T-cell (primary cell): ENCODE measurements around the gene LMF1. TPM values are rescaled to one million over a fixed set of nuclear protein-coding genes. Genes with fewer than 3 reads are reported as not detected.

ENCODE experiments used
- ATAC-seq, 4 experiments: fragments of 200-7000 bp in 3 of 4; fragments of 150-1000 bp in 1 of 4; cut with Tn5 transposase; replicated peaks in 1 of 4; 1 replicate in 3 of 4; 2 replicates in 1 of 4; pipeline ENCODE4 v1.10.0; 2021; ENCODE audit warnings: moderate library complexity in 3 of 4, mild to moderate bottlenecking in 2 of 4, moderate number of reproducible peaks in 1 of 4
- CTCF ChIA-PET, 2 donors: fragments of 300-600 bp; sonication (Branson Sonifier 250); formaldehyde crosslinking; loops; one replicate each; lab custom pipeline; 2022; ENCODE audit warnings: antibody characterized with exemption in 2 of 2; lab: Charles Lee
- POLR2A ChIA-PET, 2 donors: fragments of 300-600 bp; sonication (Branson Sonifier 250); formaldehyde crosslinking; loops; one replicate each; lab custom pipeline; 2022; ENCODE audit warnings: antibody characterized with exemption in 2 of 2; lab: Charles Lee
- DNase-seq, 35 experiments: peaks; one replicate each; pipeline versions ENCODE4 v3.0.0 to v3.0.0-alpha.2; 2013 to 2023
- H3K27ac ChIP-seq: one replicate; pipeline ENCODE4 v1.5.1; 2013; ENCODE audit warnings: low read length
- H3K27me3 ChIP-seq, 2 experiments: replicated peaks in 1 of 2; 1 replicate in 1 of 2; 2 replicates in 1 of 2; pipeline versions ENCODE4 v1.6.1 to v1.7.0; 2013; ENCODE audit warnings: low read length in 1 of 2, mixed read lengths in 1 of 2; ENCODE audit not compliant: control insufficient read depth in 2 of 2, insufficient read depth in 2 of 2; ENCODE audit errors: extremely low read depth in 1 of 2
- H3K36me3 ChIP-seq, 2 donors: 1 replicate in 1 of 2; 2 replicates in 1 of 2; pipeline versions ENCODE4 v1.6.1 to v1.7.0; 2013; ENCODE audit warnings: low read length in 1 of 2; ENCODE audit not compliant: control insufficient read depth in 2 of 2, insufficient read depth in 1 of 2; ENCODE audit errors: extremely low read depth in 1 of 2
- H3K4me1 ChIP-seq, 2 experiments: 1 replicate in 1 of 2; 2 replicates in 1 of 2; pipeline versions ENCODE4 v1.6.1 to v1.7.0; 2013; ENCODE audit warnings: low read length in 2 of 2, mixed read lengths in 1 of 2; ENCODE audit not compliant: insufficient read depth in 2 of 2, control insufficient read depth in 1 of 2; ENCODE audit errors: extremely low read depth in 1 of 2
- H3K4me3 ChIP-seq, 2 donors: 1 replicate in 1 of 2; 2 replicates in 1 of 2; pipeline versions ENCODE4 v1.5.1 to v1.7.0; 2013; ENCODE audit warnings: mild to moderate bottlenecking in 2 of 2, low read length in 1 of 2, moderate library complexity in 1 of 2; ENCODE audit not compliant: control insufficient read depth in 1 of 2; ENCODE audit errors: extremely low read depth in 1 of 2
- H3K9me3 ChIP-seq: 2 replicates; pipeline ENCODE4 v1.7.0; 2013
- H3K27ac Mint-ChIP-seq, 2 donors: one replicate each; pipeline ENCODE4 v1.8.0; 2020 to 2021; ENCODE audit warnings: mild to moderate bottlenecking in 2 of 2, mixed read lengths in 2 of 2
- H3K27me3 Mint-ChIP-seq, 2 donors: one replicate each; pipeline ENCODE4 v1.8.0; 2021 to 2022; ENCODE audit warnings: mixed read lengths in 2 of 2
- H3K36me3 Mint-ChIP-seq: one replicate; pipeline ENCODE4 v1.8.0; 2021; ENCODE audit warnings: mixed read lengths
- H3K4me1 Mint-ChIP-seq, 3 donors: one replicate each; pipeline ENCODE4 v1.8.0; 2020 to 2022; ENCODE audit warnings: mixed read lengths in 3 of 3, mild to moderate bottlenecking in 1 of 3
- H3K4me3 Mint-ChIP-seq, 3 donors: one replicate each; pipeline ENCODE4 v1.8.0; 2020 to 2022; ENCODE audit warnings: mild to moderate bottlenecking in 3 of 3, mixed read lengths in 3 of 3, moderate library complexity in 3 of 3
- H3K9me3 Mint-ChIP-seq, 3 donors: one replicate each; pipeline ENCODE4 v1.8.0; 2020 to 2022; ENCODE audit warnings: mixed read lengths in 3 of 3
- WGBS: methylation state at CpG from one replicate; pipeline ENCODE4 v1.1.5; 2013; ENCODE audit warnings: missing lambda C conversion rate; ENCODE audit not compliant: insufficient coverage; 5-methylcytosine and 5-hydroxymethylcytosine counted together
- total RNA-seq, 35 experiments: library from RNA in 6 of 35; stranded (reverse) in 6 of 35; fragments of 120-200 nt in 1 of 35; gene quantifications; one replicate each; pipeline versions ENCODE4 v1.2.1 to v1.2.4 and lab custom pipeline; 2013 to 2026

LMF1 gene
- total RNA-seq, 5 donors from 2014 or later (not counting 1 experiment from before 2014, with no cell fraction given) = 46.6 to 59.4 (median 51.1) TPM

DNA sequence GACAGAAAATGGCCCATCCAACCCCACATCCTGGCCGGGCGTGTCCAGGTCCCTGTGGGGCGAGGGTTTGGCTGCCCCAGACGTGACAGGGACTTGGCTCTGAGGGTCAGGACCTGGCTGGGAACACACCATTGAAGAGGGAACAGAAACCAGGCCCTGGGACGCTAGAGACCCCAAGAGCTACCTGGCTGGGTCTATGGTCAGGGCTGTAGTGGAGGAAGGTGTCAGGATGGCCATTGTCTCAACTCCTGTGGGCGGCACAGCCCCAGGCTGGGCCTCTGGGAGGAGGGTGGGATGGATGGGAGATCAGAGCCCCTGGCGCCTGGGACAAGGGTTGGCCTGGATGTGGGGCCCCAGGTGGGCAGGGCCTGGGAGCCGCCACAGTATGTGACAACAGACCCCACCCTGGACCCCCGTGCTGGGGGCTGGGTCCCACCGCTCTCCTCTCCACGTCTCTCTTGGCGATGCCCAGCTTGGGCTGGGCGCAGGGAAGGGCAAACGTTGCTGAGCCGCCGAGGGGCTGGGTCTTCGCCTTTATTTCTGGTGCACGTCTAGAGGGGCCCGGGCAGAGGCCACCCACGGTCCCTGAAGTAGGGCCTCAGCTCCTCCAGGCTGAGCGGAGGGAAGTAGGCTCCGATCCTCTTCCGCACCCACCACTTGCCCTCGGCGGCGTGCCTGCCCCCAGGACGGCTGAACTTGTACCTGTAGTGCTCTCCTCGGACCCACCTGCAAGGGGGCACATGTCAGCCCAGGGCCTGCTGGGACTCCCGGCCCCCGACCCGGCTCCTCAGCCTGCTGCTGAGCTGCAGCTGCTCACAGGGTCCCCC is 116.6 kb downstream of the LMF1 start:
- no peaks in the 10 kb centered on the region for H3K4me1 ChIP-seq
- Mint-ChIP-seq H3K36me3 (peaks cover 4% of the 10 kb centered on the region), H3K4me1 (no peaks in the 10 kb centered on the region), H3K4me3 (no peak overlapping the region), H3K27me3 (no peaks in the 10 kb centered on the region), H3K9me3 (no peaks in the 10 kb centered on the region), H3K27ac (no peak overlapping the region)
- H3K4me3 ChIP-seq = no peak overlapping the region
- WGBS = 93% methylated on average over 28 of the region's 31 CpGs
- DNase-seq (no peak), ATAC-seq (no peak)
- POLR2A ChIA-PET = no interaction called here
- CTCF ChIA-PET = no interaction called here
- peaks cover 0 to 3% of the 10 kb centered on the region in 2 donors for H3K36me3 ChIP-seq
- H3K27me3 ChIP-seq = peaks cover 0 to 2% of the 10 kb centered on the region in 2 experiments
- H3K9me3 ChIP-seq = peaks cover 3% of the 10 kb centered on the region
- no peak overlapping the region for H3K27ac ChIP-seq

DNA sequence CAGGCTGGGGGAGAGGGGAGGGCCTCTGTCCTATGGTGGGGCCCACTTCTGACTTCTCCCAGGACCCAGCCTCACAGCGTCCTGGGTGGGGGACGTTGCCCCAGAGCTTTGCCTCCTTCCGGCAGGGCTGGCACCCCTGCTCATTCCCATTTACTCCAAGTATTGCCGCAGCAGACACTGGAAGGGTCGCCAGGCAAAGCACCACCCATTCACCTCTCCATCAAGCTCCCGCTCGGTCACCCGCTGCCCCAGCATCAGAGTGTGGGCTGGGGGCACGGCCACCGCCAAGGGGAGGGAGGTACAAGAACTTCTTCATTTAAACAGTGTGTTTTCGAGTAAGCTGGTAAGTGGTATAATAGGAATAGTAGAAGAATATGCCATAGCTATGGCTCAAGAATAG is 117.5 kb downstream of the LMF1 start:
- peaks cover 0 to 6% of the 10 kb centered on the region in 2 experiments for H3K27me3 ChIP-seq
- POLR2A ChIA-PET = no interaction called here
- no peak overlapping the region for H3K27ac ChIP-seq
- H3K4me3 ChIP-seq = no peak overlapping the region
- 83% methylated on average over 1 of the region's 11 CpGs for WGBS
- CTCF ChIA-PET = no interaction called here
- no peaks in the 10 kb centered on the region for H3K4me1 Mint-ChIP-seq
- no peak for ATAC-seq
- H3K4me3 Mint-ChIP-seq = no peak overlapping the region
- peaks cover 0 to 3% of the 10 kb centered on the region in 2 donors for H3K36me3 ChIP-seq
- H3K9me3 ChIP-seq = peaks cover 3% of the 10 kb centered on the region
- H3K27ac Mint-ChIP-seq = no peak overlapping the region
- peaks cover 4% of the 10 kb centered on the region for H3K36me3 Mint-ChIP-seq
- DNase-seq = no peak
- no peaks in the 10 kb centered on the region for H3K4me1 ChIP-seq
- no peaks in the 10 kb centered on the region for H3K9me3 Mint-ChIP-seq
- H3K27me3 Mint-ChIP-seq = no peaks in the 10 kb centered on the region

DNA sequence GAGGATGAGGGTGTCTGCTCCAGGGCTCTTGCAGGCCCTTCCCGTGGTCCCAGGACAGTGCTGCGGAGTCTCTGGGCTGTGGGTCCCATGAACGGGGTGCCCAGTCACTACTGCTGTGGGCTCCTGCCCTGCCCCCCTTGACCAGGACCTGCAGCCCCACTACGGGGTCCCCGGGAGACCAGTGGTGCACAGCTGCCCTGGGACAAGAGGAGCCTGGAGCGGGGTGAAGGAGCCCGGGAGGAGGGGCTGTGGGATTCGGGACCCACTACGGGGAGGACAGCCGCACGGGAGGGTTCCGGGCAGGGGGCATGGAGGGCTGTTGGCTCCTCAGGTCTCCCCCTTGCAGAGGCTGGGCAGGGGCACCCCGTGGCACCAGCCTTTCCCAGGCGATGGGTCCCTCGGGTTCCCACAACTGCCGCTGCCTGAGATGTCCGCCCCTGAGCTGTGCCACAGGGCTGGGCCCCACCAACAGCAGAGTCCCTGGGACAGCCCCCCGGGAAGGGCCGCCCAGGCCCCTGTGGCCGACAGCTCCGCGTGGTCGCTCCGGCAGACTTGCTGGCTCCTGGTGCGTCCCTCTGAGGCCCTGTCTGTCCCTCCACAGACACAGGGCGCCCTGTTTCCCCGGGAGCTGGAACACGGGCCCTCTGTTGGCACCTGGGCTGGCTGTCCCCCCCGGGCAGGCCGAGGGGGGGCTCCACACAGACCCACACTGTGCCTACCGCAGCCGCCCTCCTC is 118.2 kb downstream of the LMF1 start:
- H3K4me1 Mint-ChIP-seq = no peaks in the 10 kb centered on the region
- Histone ChIP-seq H3K4me3 (no peak overlapping the region), H3K36me3 (peaks cover 0 to 3% of the 10 kb centered on the region in 2 donors), H3K9me3 (peaks cover 3% of the 10 kb centered on the region), H3K27me3 (peaks cover 0 to 6% of the 10 kb centered on the region in 2 experiments), H3K27ac (no peak overlapping the region), H3K4me1 (no peaks in the 10 kb centered on the region)
- H3K9me3 Mint-ChIP-seq = no peaks in the 10 kb centered on the region
- peaks cover 4% of the 10 kb centered on the region for H3K36me3 Mint-ChIP-seq
- no peak for ATAC-seq
- no peak overlapping the region for H3K4me3 Mint-ChIP-seq
- H3K27me3 Mint-ChIP-seq = no peaks in the 10 kb centered on the region
- H3K27ac Mint-ChIP-seq = no peak overlapping the region
- POLR2A ChIA-PET = no interaction called here
- CTCF ChIA-PET = no interaction called here
- 93% methylated on average over 30 of the region's 32 CpGs for WGBS
- DNase-seq = no peak

DNA sequence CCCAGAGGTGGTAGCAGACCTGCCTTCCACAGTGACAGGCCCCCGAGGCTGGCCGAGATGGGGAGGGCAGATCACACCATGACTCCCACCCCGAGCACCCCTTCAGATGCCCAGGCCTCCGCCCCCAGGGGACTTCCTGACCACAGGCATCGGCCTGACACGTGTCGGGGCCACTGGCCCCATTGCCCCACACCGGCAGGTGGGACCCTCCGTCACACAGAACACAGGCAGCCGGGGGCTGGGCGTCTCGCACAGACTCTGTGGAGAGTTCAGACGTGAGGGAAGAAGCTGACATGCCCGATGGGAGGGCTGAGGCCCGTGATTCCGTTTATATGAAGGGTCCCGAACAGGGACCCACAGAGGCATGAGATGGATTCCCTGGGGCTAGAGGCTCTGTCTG is 118.9 kb downstream of the LMF1 start:
- no peaks in the 10 kb centered on the region for H3K27me3 Mint-ChIP-seq
- CTCF ChIA-PET = no interaction called here
- H3K4me3 Mint-ChIP-seq = no peak overlapping the region
- Histone ChIP-seq H3K36me3 (peaks cover 0 to 3% of the 10 kb centered on the region in 2 donors), H3K4me1 (no peaks in the 10 kb centered on the region), H3K4me3 (no peak overlapping the region), H3K27me3 (peaks cover 0 to 6% of the 10 kb centered on the region in 2 experiments), H3K27ac (no peak overlapping the region), H3K9me3 (peaks cover 3% of the 10 kb centered on the region)
- WGBS = 84% methylated on average over 17 of the region's 17 CpGs
- H3K9me3 Mint-ChIP-seq = no peaks in the 10 kb centered on the region
- no peak overlapping the region for H3K27ac Mint-ChIP-seq
- H3K36me3 Mint-ChIP-seq = peaks cover 4% of the 10 kb centered on the region
- DNase-seq = no peak
- H3K4me1 Mint-ChIP-seq = no peaks in the 10 kb centered on the region
- no peak for ATAC-seq
- POLR2A ChIA-PET = no interaction called here

DNA sequence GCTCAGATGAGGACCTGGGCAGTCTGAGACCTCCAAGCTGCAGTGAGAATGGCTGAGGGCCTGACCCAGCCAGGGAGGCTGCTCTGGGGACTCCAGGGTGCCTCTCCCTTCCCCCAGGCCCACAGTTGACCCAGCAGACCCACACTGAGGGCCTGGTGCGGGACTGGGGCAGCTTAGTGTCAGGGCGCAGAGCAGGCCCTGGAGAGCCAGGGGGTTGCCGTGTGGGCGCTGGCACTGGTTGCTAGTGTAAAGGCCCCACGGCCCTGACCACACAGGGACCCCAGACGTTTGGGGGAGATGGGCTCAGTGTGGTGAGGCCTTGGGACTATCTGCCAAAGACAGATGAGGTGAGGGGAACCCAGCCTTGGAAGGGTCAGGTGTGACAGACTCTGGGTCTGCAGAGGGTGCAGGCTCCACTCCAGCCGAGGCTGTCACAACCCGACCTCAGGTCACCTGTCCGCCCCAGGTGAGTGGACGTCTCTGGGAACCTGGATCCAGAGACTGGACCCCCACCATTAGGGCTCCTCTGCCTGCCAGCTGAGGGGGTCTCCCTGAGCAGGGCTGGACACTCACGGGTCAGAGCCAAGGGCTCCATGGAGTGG is 119.5 kb downstream of the LMF1 start:
- peaks cover 0 to 6% of the 10 kb centered on the region in 2 experiments for H3K27me3 ChIP-seq
- H3K4me1 ChIP-seq = no peaks in the 10 kb centered on the region
- Mint-ChIP-seq H3K4me1 (no peaks in the 10 kb centered on the region), H3K36me3 (peaks cover 4% of the 10 kb centered on the region), H3K4me3 (no peak overlapping the region), H3K27me3 (no peaks in the 10 kb centered on the region), H3K27ac (no peak overlapping the region), H3K9me3 (no peaks in the 10 kb centered on the region)
- no peak overlapping the region for H3K27ac ChIP-seq
- no peak overlapping the region for H3K4me3 ChIP-seq
- no peaks in the 10 kb centered on the region for H3K36me3 ChIP-seq
- ChIA-PET CTCF (no interaction called here), POLR2A (no interaction called here)
- 85% methylated on average over 11 of the region's 11 CpGs for WGBS
- H3K9me3 ChIP-seq = peaks cover 3% of the 10 kb centered on the region
- ATAC-seq (no peak), DNase-seq (no peak)

DNA sequence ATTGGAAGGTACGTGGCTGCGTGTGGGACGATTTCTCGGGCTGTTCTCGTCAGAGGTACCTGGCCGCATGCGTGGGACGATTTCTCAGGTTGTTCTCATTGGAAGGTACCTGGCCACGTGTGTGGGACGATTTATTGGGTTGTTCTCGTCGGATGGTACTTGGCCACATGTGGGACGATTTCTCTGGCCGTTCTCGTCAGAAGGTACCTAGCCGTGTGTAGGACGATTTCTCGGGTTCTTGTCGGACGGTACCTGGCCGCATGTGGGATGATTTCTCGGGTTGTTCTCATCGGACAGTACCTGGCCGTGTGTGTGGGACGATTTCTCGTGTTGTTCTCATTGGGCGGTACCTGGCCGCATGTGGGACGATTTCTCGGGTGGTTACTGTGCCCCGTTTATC is 120.1 kb downstream of the LMF1 start:
- CTCF ChIA-PET = no interaction called here
- peaks cover 4% of the 10 kb centered on the region for H3K36me3 Mint-ChIP-seq
- POLR2A ChIA-PET = no interaction called here
- 96% methylated on average over 31 of the region's 31 CpGs for WGBS
- H3K4me3 Mint-ChIP-seq = no peak overlapping the region
- H3K4me1 Mint-ChIP-seq = no peaks in the 10 kb centered on the region
- H3K27me3 Mint-ChIP-seq = no peaks in the 10 kb centered on the region
- ATAC-seq = no peak
- H3K9me3 ChIP-seq = peaks cover 3% of the 10 kb centered on the region
- DNase-seq = no peak
- H3K27me3 ChIP-seq = peaks cover 0 to 6% of the 10 kb centered on the region in 2 experiments
- H3K27ac ChIP-seq = no peak overlapping the region
- no peaks in the 10 kb centered on the region for H3K36me3 ChIP-seq
- no peaks in the 10 kb centered on the region for H3K9me3 Mint-ChIP-seq
- H3K4me1 ChIP-seq = no peaks in the 10 kb centered on the region
- H3K4me3 ChIP-seq = no peak overlapping the region
- H3K27ac Mint-ChIP-seq = no peak overlapping the region
